Measurements from ENCODE around the gene BRIP1.

GRCh38 chr17:61663310-61663709, 200.0 kb downstream of the BRIP1 start:
- TF ChIP-seq CTCF (IDR thresholded peaks at IDR 0.05 in 8 of 11, conservative IDR thresholded peaks at IDR 0.05 in 3 of 11) (no peak), POLR2AphosphoS5 (IDR thresholded peaks at IDR 0.05) (no peak), POLR2A (IDR thresholded peaks at IDR 0.05) (no peak)
